Fibroblast of the conjunctiva (primary cell): ENCODE data around the gene HPRT1.

Experiments
- DNase-seq: peaks from one replicate; pipeline ENCODE4 v3.0.0-alpha.2; 2010; ENCODE audit warnings: low read depth

The HPRT1 gene

DNA sequence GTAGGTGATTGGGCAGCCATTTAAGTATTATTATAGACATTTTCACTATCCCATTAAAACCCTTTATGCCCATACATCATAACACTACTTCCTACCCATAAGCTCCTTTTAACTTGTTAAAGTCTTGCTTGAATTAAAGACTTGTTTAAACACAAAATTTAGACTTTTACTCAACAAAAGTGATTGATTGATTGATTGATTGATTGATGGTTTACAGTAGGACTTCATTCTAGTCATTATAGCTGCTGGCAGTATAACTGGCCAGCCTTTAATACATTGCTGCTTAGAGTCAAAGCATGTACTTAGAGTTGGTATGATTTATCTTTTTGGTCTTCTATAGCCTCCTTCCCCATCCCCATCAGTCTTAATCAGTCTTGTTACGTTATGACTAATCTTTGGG, 16.3 kb downstream of the HPRT1 start:
- DNase-seq, result no peak

DNA sequence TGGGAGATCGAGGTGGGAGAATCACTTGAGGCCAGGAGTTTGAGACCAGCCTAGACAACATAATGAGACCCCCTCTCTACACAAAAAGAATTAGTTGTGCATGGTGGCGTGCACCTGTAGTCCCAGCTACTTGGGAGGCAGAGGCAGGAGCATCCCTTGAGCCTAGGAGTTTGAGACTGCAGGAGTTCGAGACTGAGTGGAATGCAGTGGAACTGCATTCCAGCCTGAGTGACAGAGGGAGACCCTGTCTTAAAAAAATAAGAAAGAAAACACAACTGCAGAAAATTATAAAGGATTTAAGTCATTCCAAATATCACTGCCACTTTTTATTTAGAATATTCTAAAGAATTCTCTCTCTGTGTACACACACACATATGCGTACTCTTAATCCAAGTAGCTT, 18.4 kb downstream of the HPRT1 start:
- DNase-seq, result no peak

GRCh38 chrX:134480061-134480460, 20.1 kb downstream of the HPRT1 start:
- DNase-seq, result no peak

DNA sequence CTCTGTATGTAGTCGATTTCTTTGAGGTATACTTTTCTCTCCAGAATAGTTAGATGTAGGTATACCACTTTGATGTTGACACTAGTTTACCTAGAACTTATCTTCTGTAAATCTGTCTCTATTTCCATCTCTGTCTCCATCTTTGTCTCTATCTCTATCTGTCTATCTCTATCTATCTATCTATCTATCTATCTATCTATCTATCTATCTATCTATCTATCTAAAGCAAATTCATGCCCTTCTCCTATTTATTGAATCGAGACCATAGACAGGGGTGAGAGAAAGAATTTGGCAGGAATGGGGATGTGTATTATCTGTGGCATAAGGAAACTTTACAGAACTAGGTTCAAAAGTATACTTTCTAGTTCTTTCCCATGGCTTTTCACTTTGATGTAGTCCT, 21.4 kb downstream of the HPRT1 start:
- DNase-seq, result no peak

GRCh38 chrX:134482371-134482770, 22.4 kb downstream of the HPRT1 start:
- no peak for DNase-seq

DNA sequence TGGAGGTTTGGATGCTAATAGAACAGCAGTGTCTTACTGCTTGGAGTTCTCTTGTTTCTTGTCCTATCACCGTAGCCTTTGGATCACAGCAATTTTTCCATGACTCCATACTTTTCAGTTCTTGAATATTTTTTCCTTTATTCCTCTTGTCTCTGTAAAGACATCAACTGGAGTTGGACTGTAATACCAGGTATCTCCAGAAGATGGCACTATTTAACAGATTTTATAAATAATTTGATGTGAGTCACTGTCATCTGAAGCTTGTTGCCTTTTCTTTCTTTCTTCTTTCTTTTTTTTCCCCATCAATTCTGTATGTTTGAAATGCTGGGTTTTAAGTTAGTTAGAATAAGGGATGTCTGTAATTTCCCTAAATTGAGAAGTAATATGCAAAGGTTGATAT, 24.1 kb downstream of the HPRT1 start:
- peak; percentile 43 for DNase-seq

- no peak for DNase-seq
Observed at GRCh38 chrX:134501941-134502340, 42.0 kb downstream of the HPRT1 start.

DNA sequence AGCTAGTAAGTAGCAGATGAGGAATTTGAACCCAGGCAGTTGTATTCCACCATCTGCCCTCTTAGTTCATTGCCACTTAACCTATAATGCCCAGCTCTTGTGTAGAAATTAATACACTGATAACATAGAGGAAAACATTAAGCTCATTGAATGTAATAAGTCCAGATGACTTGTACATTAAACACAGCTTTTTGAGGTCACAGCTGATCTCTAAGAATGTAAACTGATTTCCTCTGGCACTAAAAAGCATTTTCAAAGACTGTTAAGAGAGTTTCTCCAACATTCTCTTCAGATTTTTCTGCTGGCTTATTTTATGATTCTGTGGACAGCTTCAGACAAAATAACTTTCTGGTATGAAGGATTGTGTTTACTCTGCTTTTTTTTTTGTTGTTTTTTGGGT, 42.7 kb downstream of the HPRT1 start:
- DNase-seq, result no peak

DNA sequence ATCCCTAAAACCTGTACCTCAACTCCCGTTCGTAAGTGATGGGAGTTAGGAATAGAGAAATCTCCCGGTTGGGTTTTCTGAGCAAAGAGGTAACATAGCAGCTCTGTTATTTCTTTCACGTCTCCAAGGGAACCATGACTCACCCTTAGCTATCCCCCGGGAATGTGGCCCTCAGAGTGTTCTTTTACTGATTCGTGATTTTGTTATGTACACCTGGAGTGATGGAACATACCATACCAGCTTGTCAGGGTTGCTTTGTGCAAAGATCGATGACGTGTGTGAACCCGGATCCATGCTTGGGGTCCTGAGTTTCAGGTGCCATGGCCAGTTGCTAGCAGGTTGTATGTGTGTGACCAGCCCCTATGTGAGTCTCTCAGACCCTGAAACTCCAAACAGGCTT, 52.6 kb downstream of the HPRT1 start:
- DNase-seq, result peak; percentile 39

- no peak for DNase-seq
Observed at GRCh38 chrX:134513091-134513490, 53.1 kb downstream of the HPRT1 start.

GRCh38 chrX:134520860-134521390, 61.0 kb downstream of the HPRT1 start:
- peak; percentile 61 for DNase-seq

DNA sequence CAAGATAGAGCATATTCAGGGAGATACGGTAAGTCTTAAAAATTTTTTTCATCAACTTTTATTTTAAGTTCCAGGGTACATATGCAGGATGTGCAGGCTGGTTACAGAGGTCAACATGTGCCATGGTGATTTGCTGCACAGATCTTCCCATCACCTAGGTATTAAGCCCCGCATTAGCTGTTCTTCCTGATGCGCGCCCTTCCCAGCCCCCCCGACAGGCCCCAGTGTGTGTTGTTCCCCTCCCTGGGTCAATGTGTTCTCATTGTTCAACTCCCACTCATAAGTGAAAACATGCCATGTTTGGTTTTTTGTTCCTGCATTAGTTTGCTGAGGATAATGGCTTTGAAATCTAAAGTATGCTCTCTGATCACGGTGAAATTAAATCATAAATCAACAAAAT, 64.2 kb downstream of the HPRT1 start:
- no peak for DNase-seq

- no peak for DNase-seq
Observed at GRCh38 chrX:134525086-134525792, 65.3 kb downstream of the HPRT1 start.

- no peak for DNase-seq
Observed at GRCh38 chrX:134526399-134526798, 66.4 kb downstream of the HPRT1 start.

GRCh38 chrX:134528960-134529359, 69.0 kb downstream of the HPRT1 start:
- DNase-seq, result no peak

- DNase-seq, result no peak
Observed at GRCh38 chrX:134529481-134529880, 69.5 kb downstream of the HPRT1 start.

GRCh38 chrX:134530845-134531244, 70.9 kb downstream of the HPRT1 start:
- no peak for DNase-seq

GRCh38 chrX:134533352-134533751, 73.4 kb downstream of the HPRT1 start:
- DNase-seq, result no peak

DNA sequence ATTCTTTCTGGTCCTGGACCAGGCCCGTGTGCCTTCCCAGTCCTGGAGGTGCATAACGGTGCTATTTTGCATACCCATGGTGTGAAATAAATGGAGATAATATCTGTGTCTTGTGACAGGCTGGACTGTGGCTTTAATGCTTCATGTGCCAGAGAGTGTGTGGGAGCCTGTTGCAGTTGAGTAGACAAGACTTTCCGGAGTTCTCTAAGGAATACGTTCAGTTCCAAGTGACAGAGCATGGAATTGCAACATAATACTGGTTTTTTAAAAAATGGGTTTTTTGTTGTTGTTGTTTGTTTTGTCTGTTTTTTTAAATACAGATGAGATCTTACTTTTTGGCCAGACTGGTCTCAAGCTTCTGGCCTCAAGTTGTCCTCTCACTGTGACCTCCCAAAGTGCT, 74.0 kb downstream of the HPRT1 start:
- DNase-seq, result no peak

- DNase-seq, result no peak
Observed at GRCh38 chrX:134537179-134537955, 77.4 kb downstream of the HPRT1 start.

- no peak for DNase-seq
Observed at GRCh38 chrX:134538316-134538715, 78.4 kb downstream of the HPRT1 start.

- no peak for DNase-seq
Observed at GRCh38 chrX:134541906-134542305, 81.9 kb downstream of the HPRT1 start.

GRCh38 chrX:134542485-134542884, 82.5 kb downstream of the HPRT1 start:
- DNase-seq, result peak; percentile 87
